Endothelial cell of umbilical vein (primary cell): ENCODE data around the gene HSPB8.

ENCODE experiments used
- CTCF ChIP-seq, 2 donors: IDR thresholded peaks; 1 replicate in 1 of 2; 2 replicates in 1 of 2; pipeline ENCODE4 v1.5.1; 2011; ENCODE audit warnings: low read length in 2 of 2, mild to moderate bottlenecking in 2 of 2, moderate library complexity in 2 of 2, control low read depth in 1 of 2, inconsistent platforms in 1 of 2, low read depth in 1 of 2; ENCODE audit not compliant: insufficient read depth in 1 of 2; ENCODE audit errors: extremely low read depth in 1 of 2
- EZH2 ChIP-seq: IDR thresholded peaks from 2 replicates; pipeline ENCODE4 v1.6.1; 2012; ENCODE audit warnings: borderline replicate concordance, low read depth, mild to moderate bottlenecking, moderate library complexity, low read length, inconsistent platforms; ENCODE audit not compliant: severe bottlenecking
- FOS ChIP-seq: IDR thresholded peaks from 2 replicates; pipeline ENCODE4 v1.6.1; 2011; ENCODE audit warnings: mild to moderate bottlenecking, low read length, moderate library complexity, borderline replicate concordance; ENCODE audit not compliant: insufficient read depth
- MAX ChIP-seq: IDR thresholded peaks from 2 replicates; pipeline ENCODE4 v1.6.1; 2011; ENCODE audit not compliant: insufficient read depth, insufficient read length
- MYC ChIP-seq: IDR thresholded peaks from one replicate; pipeline ENCODE4 v1.6.1; 2011; ENCODE audit warnings: mild to moderate bottlenecking, low read depth, low read length
- POLR2A ChIP-seq: IDR thresholded peaks from 2 replicates; pipeline ENCODE4 v1.6.1; 2012; ENCODE audit warnings: low read depth, mild to moderate bottlenecking, control low read depth, low read length
- POLR2AphosphoS5 ChIP-seq: IDR thresholded peaks from 2 replicates; pipeline ENCODE4 v1.6.1; 2012; ENCODE audit warnings: low read depth, mild to moderate bottlenecking, control low read depth, low read length, moderate library complexity; ENCODE audit not compliant: insufficient read depth

- TF ChIP-seq EZH2 = no peak
- no peak for TF ChIP-seq CTCF (IDR thresholded peaks at IDR 0.05; ENCODE audit: extremely low read depth in 1 of 2, insufficient read depth in 1 of 2, low read depth in 1 of 2, low read length in 2 of 2)
- TF ChIP-seq POLR2AphosphoS5 = no peak
- no peak for TF ChIP-seq MAX
- TF ChIP-seq POLR2A = no peak
- no peak for TF ChIP-seq MYC
- TF ChIP-seq FOS = no peak
Observed at GRCh38 chr12:119229205-119229604, 50.5 kb downstream of the HSPB8 start.
